ENCODE results near the gene C2orf69.

- TF ChIP-seq POLR2A (IDR thresholded peaks at IDR 0.05) = no peak
- no peak for TF ChIP-seq CTCF (IDR thresholded peaks at IDR 0.05)
These were observed 3.4 kb downstream of the C2orf69 start for GRCh38 chr2:199914372-199914958.

Measured in ovary (tissue), 3 donors.